H1 (cell line): ENCODE measurements around the gene MBD5. TPM values are rescaled to one million over a fixed set of nuclear protein-coding genes. Genes with fewer than 3 reads are reported as not detected.

Source experiments
- CTCF ChIA-PET: fragments of 300-600 bp; sonication (Branson Sonifier 250); formaldehyde crosslinking; loops from one replicate; lab custom pipeline; 2021; ENCODE audit not compliant: partially characterized antibody; lab: Charles Lee
- POLR2A ChIA-PET: fragments of 300-600 bp; sonication (Branson Sonifier 250); formaldehyde crosslinking; loops from one replicate; lab custom pipeline; 2021; ENCODE audit warnings: inconsistent platforms; ENCODE audit not compliant: partially characterized antibody; lab: Charles Lee
- DNase-seq, 2 experiments: peaks; one replicate each; pipeline versions ENCODE4 v3.0.0 to v3.0.0-alpha.2; 2010 to 2022; ENCODE audit warnings: low spot score in 2 of 2, low read depth in 1 of 2, mixed read lengths in 1 of 2
- FAIRE-seq: peaks from 2 replicates; lab custom pipeline; 2011; peaks lifted over from hg19 to GRCh38; lab: Jason Lieb, UNC
- H2AFZ ChIP-seq: 2 replicates; pipeline ENCODE4 v1.8.1; 2012; ENCODE audit warnings: low read length, inconsistent platforms
- H2AK5ac ChIP-seq: 2 replicates; pipeline ENCODE4 v1.6.1; 2013; ENCODE audit warnings: low read depth, low read length
- H2BK120ac ChIP-seq: replicated peaks from 2 replicates; pipeline ENCODE3; 2013; ENCODE audit warnings: low read depth, low read length, inconsistent platforms
- H2BK12ac ChIP-seq: 2 replicates; pipeline ENCODE4 v1.6.1; 2013; ENCODE audit warnings: low read depth, low read length
- H2BK15ac ChIP-seq: 2 replicates; pipeline ENCODE4 v1.6.1; 2013; ENCODE audit warnings: low read length
- H2BK20ac ChIP-seq: 2 replicates; pipeline ENCODE4 v1.6.1; 2013; ENCODE audit warnings: low read length
- H2BK5ac ChIP-seq: 2 replicates; pipeline ENCODE4 v1.6.1; 2013; ENCODE audit warnings: low read depth, low read length
- H3K14ac ChIP-seq: 2 replicates; pipeline ENCODE4 v1.6.1; 2013; ENCODE audit warnings: inconsistent platforms; ENCODE audit not compliant: insufficient read length
- H3K18ac ChIP-seq: 2 replicates; pipeline ENCODE4 v1.6.1; 2013; ENCODE audit warnings: low read length; ENCODE audit errors: extremely low read depth
- H3K23ac ChIP-seq: 2 replicates; pipeline ENCODE4 v1.6.1; 2013; ENCODE audit warnings: inconsistent platforms; ENCODE audit not compliant: insufficient read length
- H3K23me2 ChIP-seq: 2 replicates; pipeline ENCODE4 v1.6.1; 2013; ENCODE audit warnings: low read depth, low read length
- H3K27ac ChIP-seq: 2 replicates; pipeline ENCODE4 v1.6.1; 2011; ENCODE audit warnings: low read depth, low read length, inconsistent platforms
- H3K27me3 ChIP-seq, 4 experiments: replicated peaks in 1 of 4; 1 replicate in 1 of 4; 2 replicates in 3 of 4; pipeline versions ENCODE4 v1.6.1 to v1.8.1; 2011 to 2013; ENCODE audit warnings: low read length in 3 of 4, mild to moderate bottlenecking in 3 of 4, inconsistent platforms in 2 of 4, mixed read lengths in 2 of 4, moderate library complexity in 1 of 4; ENCODE audit not compliant: control insufficient read depth in 3 of 4, insufficient read depth in 3 of 4; ENCODE audit errors: extremely low read depth in 1 of 4
- H3K36me3 ChIP-seq, 4 experiments: 2 replicates each; pipeline versions ENCODE4 v1.6.1 to v1.8.1; 2011 to 2013; ENCODE audit warnings: mild to moderate bottlenecking in 4 of 4, low read length in 3 of 4, moderate library complexity in 2 of 4, control low read depth in 1 of 4, inconsistent platforms in 1 of 4; ENCODE audit not compliant: insufficient read depth in 4 of 4, control insufficient read depth in 2 of 4
- H3K4ac ChIP-seq: replicated peaks from 2 replicates; pipeline ENCODE3; 2013; ENCODE audit warnings: low read length, low read depth, mixed read lengths, inconsistent platforms; ENCODE audit not compliant: insufficient read length
- H3K4me1 ChIP-seq, 4 experiments: replicated peaks in 1 of 4; 1 replicate in 1 of 4; 2 replicates in 3 of 4; pipeline versions ENCODE4 v1.6.1 to v1.8.1; 2011 to 2013; ENCODE audit warnings: low read length in 3 of 4, inconsistent platforms in 2 of 4, mixed read lengths in 1 of 4; ENCODE audit not compliant: insufficient read depth in 4 of 4, control insufficient read depth in 3 of 4
- H3K4me2 ChIP-seq, 2 experiments: 2 replicates each; pipeline versions ENCODE4 v1.6.1 to v1.8.1; 2011 to 2013; ENCODE audit warnings: low read depth in 2 of 2, low read length in 2 of 2, control low read depth in 1 of 2, inconsistent platforms in 1 of 2, mild to moderate bottlenecking in 1 of 2; ENCODE audit not compliant: insufficient read depth in 1 of 2
- H3K4me3 ChIP-seq, 4 experiments: fragments of 200-600, 300-600 bp in 1 of 4; sonication (generic), shearing (Covaris generic), sonication (Bioruptor Twin) in 1 of 4; 2 replicates each; pipeline versions ENCODE4 v1.5.1 to v1.8.1; 2011 to 2016; ENCODE audit warnings: low read length in 4 of 4, low read depth in 3 of 4, control low read depth in 2 of 4, inconsistent platforms in 2 of 4, mild to moderate bottlenecking in 2 of 4, mixed read lengths in 1 of 4, moderate library complexity in 1 of 4; ENCODE audit not compliant: insufficient read depth in 2 of 4; ENCODE audit errors: extremely low read depth in 1 of 4
- H3K56ac ChIP-seq: replicated peaks from 2 replicates; pipeline ENCODE3; 2013; ENCODE audit warnings: low read depth, mild to moderate bottlenecking, mixed read lengths, low read length, inconsistent platforms; ENCODE audit not compliant: insufficient read length
- H3K79me1 ChIP-seq: 2 replicates; pipeline ENCODE4 v1.6.1; 2013; ENCODE audit warnings: low read depth, low read length, control low read depth
- H3K79me2 ChIP-seq, 2 experiments: 2 replicates each; pipeline versions ENCODE4 v1.6.1 to v1.8.1; 2012 to 2013; ENCODE audit warnings: low read length in 2 of 2, mild to moderate bottlenecking in 2 of 2, inconsistent platforms in 1 of 2; ENCODE audit not compliant: insufficient read depth in 2 of 2, control insufficient read depth in 1 of 2
- H3K9ac ChIP-seq, 4 experiments: replicated peaks in 1 of 4; 1 replicate in 1 of 4; 2 replicates in 3 of 4; pipeline versions ENCODE4 v1.6.1 to v1.8.1; 2011 to 2013; ENCODE audit warnings: low read depth in 3 of 4, low read length in 3 of 4, control low read depth in 2 of 4, mild to moderate bottlenecking in 2 of 4, moderate library complexity in 2 of 4, inconsistent platforms in 1 of 4; ENCODE audit errors: extremely low read depth in 1 of 4
- H3K9me3 ChIP-seq, 2 experiments: 2 replicates each; pipeline versions ENCODE4 v1.6.1 to v1.8.1; 2012 to 2013; ENCODE audit warnings: mild to moderate bottlenecking in 2 of 2, moderate library complexity in 2 of 2, control low read depth in 1 of 2, inconsistent platforms in 1 of 2, low read depth in 1 of 2, low read length in 1 of 2, mixed read lengths in 1 of 2; ENCODE audit not compliant: insufficient read depth in 2 of 2
- H4K20me1 ChIP-seq, 2 experiments: replicated peaks in 1 of 2; 2 replicates each; pipeline versions ENCODE3 to v1.8.1; 2011 to 2013; ENCODE audit warnings: inconsistent platforms in 2 of 2, low read length in 2 of 2, mild to moderate bottlenecking in 1 of 2; ENCODE audit not compliant: insufficient read depth in 2 of 2, control insufficient read depth in 1 of 2
- H4K5ac ChIP-seq: 2 replicates; pipeline ENCODE4 v1.6.1; 2013; ENCODE audit warnings: low read length, low read depth, mixed read lengths, inconsistent platforms; ENCODE audit not compliant: insufficient read length
- H4K8ac ChIP-seq: 2 replicates; pipeline ENCODE4 v1.8.0; 2013; ENCODE audit warnings: mild to moderate bottlenecking, moderate library complexity, low read length, inconsistent platforms; ENCODE audit not compliant: insufficient read depth; ENCODE audit errors: extremely low read depth
- H4K91ac ChIP-seq: replicated peaks from 2 replicates; pipeline ENCODE3; 2013; ENCODE audit warnings: low read length, mixed read lengths, inconsistent platforms; ENCODE audit not compliant: insufficient read length
- ASH2L ChIP-seq: fragments of 200-600, 300-600 bp; sonication (generic); IDR thresholded peaks from one replicate; pipeline ENCODE4 v1.7.1; 2017; ENCODE audit warnings: low read length
- ATF3 ChIP-seq: IDR thresholded peaks from 2 replicates; pipeline ENCODE4 v1.6.1; 2011; ENCODE audit warnings: low read depth, mild to moderate bottlenecking, low read length; ENCODE audit not compliant: insufficient read depth
- CBX5 ChIP-seq: fragments of 300-800, 300-1000 bp; sonication (generic); IDR thresholded peaks from 2 replicates; pipeline ENCODE4 v1.7.1; 2016; ENCODE audit warnings: antibody characterized with exemption, low read length, low read depth
- HDAC6 ChIP-seq: IDR thresholded peaks from one replicate; pipeline ENCODE4 v1.7.1; 2012; ENCODE audit warnings: low read depth, mild to moderate bottlenecking, inconsistent platforms, low read length, moderate library complexity
- MAFK ChIP-seq: IDR thresholded peaks from 2 replicates; pipeline ENCODE4 v1.6.1; 2012; ENCODE audit warnings: low read depth, mild to moderate bottlenecking, improper control_type of control experiment, low read length
- SP4 ChIP-seq: IDR thresholded peaks from 2 replicates; pipeline ENCODE4 v1.6.1; 2012; ENCODE audit warnings: low read length, inconsistent platforms
- TAF1 ChIP-seq: IDR thresholded peaks from 2 replicates; pipeline ENCODE4 v1.6.1; 2011; ENCODE audit warnings: mild to moderate bottlenecking, low read depth, low read length
- USF2 ChIP-seq: IDR thresholded peaks from 2 replicates; pipeline ENCODE4 v1.6.1; 2011; ENCODE audit warnings: low read length, improper control_type of control experiment
- YY1 ChIP-seq: IDR thresholded peaks from 2 replicates; pipeline ENCODE4 v1.6.1; 2011; ENCODE audit warnings: low read depth, mild to moderate bottlenecking, low read length
- polyA plus RNA-seq, 7 experiments: library from polyadenylated mRNA; depleted of rRNA in 3 of 7; stranded (reverse) in 5 of 7; unstranded in 2 of 7; fragments of >200 nt in 5 of 7; fragments of 200-250 nt in 2 of 7; gene quantifications; 1 replicate in 5 of 7; 2 replicates in 1 of 7; 4 replicates in 1 of 7; pipeline versions ENCODE4 v1.2.1 to v1.2.3, GENCODE V29; 2011 to 2013; ENCODE audit warnings: missing spikeins in 2 of 7, mixed read lengths in 2 of 7
- total RNA-seq: library from RNA; stranded (reverse); fragmentation: NEBNext Ultra II Directional; extraction: Animal tissue kit (Norgen Biotek cat#: 25700); gene quantifications from 2 replicates; pipeline ENCODE4 v1.2.1, GENCODE V29; 2021

Gene MBD5
- total and polyA plus RNA-seq, 2 of the 8 experiments (the other 6 are each of a cell fraction or from before 2014, with no cell fraction given) = 9.7 to 29.4 TPM

- Histone ChIP-seq H3K56ac (no peak overlapping the region), H2BK120ac (no peak overlapping the region), H2BK12ac (no peak overlapping the region), H3K14ac (no peak overlapping the region), H3K4ac (no peak overlapping the region), H3K4me1 (no peaks in the 10 kb centered on the region), H4K20me1 (peaks cover 0 to 1% of the 10 kb centered on the region in 2 experiments), H3K23ac (no peak overlapping the region), H3K4me3 (no peak overlapping the region), H2AFZ (no peak overlapping the region), H3K79me2 (no peaks in the 10 kb centered on the region), H3K27ac (no peak overlapping the region), H4K91ac (no peak overlapping the region), H4K5ac (no peak overlapping the region), H4K8ac (no peak overlapping the region), H3K9ac (no peak overlapping the region), H3K23me2 (no peaks in the 10 kb centered on the region), H2AK5ac (no peak overlapping the region), H3K4me2 (no peak overlapping the region), H2BK5ac (no peak overlapping the region), H2BK20ac (no peak overlapping the region), H3K36me3 (no peaks in the 10 kb centered on the region), H3K27me3 (no peaks in the 10 kb centered on the region), H3K18ac (no peak overlapping the region), H3K79me1 (no peaks in the 10 kb centered on the region), H2BK15ac (no peak overlapping the region), H3K9me3 (no peaks in the 10 kb centered on the region)
- DNase-seq (no peak), FAIRE-seq (no peak)
- POLR2A ChIA-PET = no interaction called here
- TF ChIP-seq TAF1 (no peak), CBX5 (no peak), ASH2L (no peak), HDAC6 (no peak), USF2 (no peak), MAFK (no peak), ATF3 (no peak), YY1 (no peak), SP4 (no peak)
- CTCF ChIA-PET = no interaction called here
Observed at GRCh38 chr2:148459377-148459778, 438.5 kb downstream of the MBD5 start.
